ENCODE results near the gene SYN1. TPM values are rescaled to one million over a fixed set of nuclear protein-coding genes. Genes with fewer than 3 reads are reported as not detected.
"Not testable (repeated sequence)": the region's sequence is repeated elsewhere in the genome, so short reads cannot be mapped to it uniquely, and the experiment has no call there.

SYN1 gene
- total RNA-seq (10 to 100 TPM; 10.4 to 16.3 (median 13.8) TPM), polyA plus RNA-seq (10 to 100 TPM in 1 of 2 donors, 1 to 10 TPM in 1; 7.0 to 11.1 TPM)
- long read RNA-seq, donor 1, partial matches to known transcripts = 5 of 5 reads
- long read RNA-seq, donor 1, other reads (novel, unspliced or antisense) = 0 of 5 reads
- long read RNA-seq, donor 2, partial matches to known transcripts = 4 of 7 reads
- long read RNA-seq, donor 2, other reads (novel, unspliced or antisense) = 3 of 7 reads
- long read RNA-seq, donor 3, partial matches to known transcripts = 1 of 1 reads
- long read RNA-seq, donor 3, other reads (novel, unspliced or antisense) = 0 of 1 reads

DNA sequence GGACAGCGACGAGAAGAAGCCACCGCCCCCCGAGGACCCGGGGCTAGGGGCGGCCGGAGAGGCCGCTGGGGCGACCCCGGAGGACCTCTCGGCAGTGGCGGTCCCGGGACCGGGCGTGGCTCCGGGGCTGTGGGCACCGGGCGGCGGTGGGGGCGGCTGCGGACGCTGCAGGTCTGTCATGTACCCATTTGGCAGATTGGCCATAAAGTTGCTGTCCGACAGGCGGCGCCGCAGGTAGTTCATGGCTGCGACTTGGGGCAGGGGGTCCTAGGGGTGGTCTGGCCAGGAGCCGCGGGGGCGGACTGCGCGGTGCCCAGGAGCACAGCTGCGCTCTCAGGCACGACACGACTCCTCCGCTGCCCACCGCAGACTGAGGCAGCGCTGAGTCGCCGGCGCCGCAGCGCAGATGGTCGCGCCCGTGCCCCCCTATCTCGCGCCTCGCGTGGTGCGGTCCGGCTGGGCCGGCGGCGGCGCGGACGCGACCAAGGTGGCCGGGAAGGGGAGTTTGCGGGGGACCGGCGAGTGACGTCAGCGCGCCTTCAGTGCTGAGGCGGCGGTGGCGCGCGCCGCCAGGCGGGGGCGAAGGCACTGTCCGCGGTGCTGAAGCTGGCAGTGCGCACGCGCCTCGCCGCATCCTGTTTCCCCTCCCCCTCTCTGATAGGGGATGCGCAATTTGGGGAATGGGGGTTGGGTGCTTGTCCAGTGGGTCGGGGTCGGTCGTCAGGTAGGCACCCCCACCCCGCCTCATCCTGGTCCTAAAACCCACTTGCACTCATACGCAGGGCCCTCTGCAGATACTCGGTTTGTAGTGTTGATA lies at the start of gene SYN1:
Gene SYN1, minus strand, starts transcription at position 372 of the 817 bp plus-strand sequence. Its CDS starts 129 bp downstream, at position 243.
- H3K9me3 ChIP-seq = no peaks in the 10 kb centered on the region
- peak within 1 kb of the TSS in 8 of 10 donors; percentile 10 to 48 (median 42) for H3K4me3 ChIP-seq
- intact Hi-C loops (cut with DNase I) = no loop called here
- H3K4me1 ChIP-seq = peaks cover 0 to 5% (median 0%) of the 10 kb centered on the region in 9 donors
- WGBS, 2 donors = 1 to 3% methylated on average over 26 to 82 of the region's 88 CpGs
- DNase-seq (peak; percentile 79 to 83), ATAC-seq (peak; percentile 92 to 98 (median 94))
- H3K36me3 ChIP-seq = no peaks in the 10 kb centered on the region
- TF ChIP-seq CTCF (IDR thresholded peaks at IDR 0.05) = peak in 3 of 9 donors; percentile 24 to 63 (median 41)
- peaks cover 0 to 48% (median 0%) of the 10 kb centered on the region in 7 donors for H3K27me3 ChIP-seq
- H3K27ac ChIP-seq = no peak within 1 kb of the TSS

DNA sequence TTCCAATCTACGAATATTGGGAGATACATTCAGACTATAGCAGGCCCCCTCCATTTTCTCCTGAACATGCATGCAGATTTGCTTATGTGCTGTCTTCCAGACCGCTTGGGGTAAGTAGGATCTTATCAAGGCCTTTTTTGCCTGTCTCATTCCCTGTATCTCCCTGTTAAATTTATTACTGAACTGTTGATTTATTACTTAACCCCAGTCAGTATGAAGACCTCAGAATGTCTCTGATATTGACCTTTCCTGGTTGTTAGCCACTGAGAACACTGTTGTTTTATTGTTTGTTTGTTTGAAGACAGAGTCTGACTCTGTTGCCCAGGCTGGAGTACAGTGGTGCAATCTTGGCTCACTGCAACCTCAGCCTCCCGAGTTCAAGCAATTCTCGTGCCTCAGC lies 46.1 kb upstream of the SYN1 start:
- H3K4me3 ChIP-seq; intact Hi-C loops (cut with DNase I); H3K9me3 ChIP-seq; H3K27me3 ChIP-seq; H3K27ac ChIP-seq; ATAC-seq; H3K4me1 ChIP-seq; DNase-seq; H3K36me3 ChIP-seq: not testable (repeated sequence)
- WGBS, 2 donors = 92 to 95% methylated on average over 4 of the region's 4 CpGs

DNA sequence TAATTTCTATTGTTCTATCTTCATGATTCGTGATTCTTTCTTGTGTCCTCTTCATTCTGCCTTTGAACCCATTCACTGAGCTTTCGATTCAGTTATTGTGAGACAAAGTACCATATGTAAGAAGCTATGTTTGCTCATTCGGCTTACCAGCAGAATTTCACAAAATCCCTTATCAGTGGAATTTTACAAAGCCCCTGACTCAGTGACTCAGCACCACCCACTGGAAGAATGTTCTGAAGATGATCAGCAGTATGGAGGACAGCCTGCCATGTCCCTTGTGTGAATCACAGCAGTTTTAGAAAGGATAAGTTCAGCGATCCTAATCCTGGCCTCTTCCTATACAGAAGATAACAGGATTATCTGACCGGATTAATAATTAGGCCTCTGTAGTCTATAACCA lies 45.1 kb upstream of the SYN1 start:
- no peak overlapping the region for H3K27ac ChIP-seq
- no peak for DNase-seq
- intact Hi-C loops (cut with DNase I) = no loop called here
- no peaks in the 10 kb centered on the region for H3K9me3 ChIP-seq
- WGBS, 2 donors = 83 to 87% methylated on average over 5 of the region's 5 CpGs
- TF ChIP-seq CTCF (IDR thresholded peaks at IDR 0.05) = no peak
- peaks cover 0 to 10% (median 0%) of the 10 kb centered on the region in 7 donors for H3K27me3 ChIP-seq
- peaks cover 0 to 1% (median 0%) of the 10 kb centered on the region in 9 donors for H3K4me1 ChIP-seq
- no peak for ATAC-seq
- no peaks in the 10 kb centered on the region for H3K36me3 ChIP-seq
- no peak overlapping the region for H3K4me3 ChIP-seq

DNA sequence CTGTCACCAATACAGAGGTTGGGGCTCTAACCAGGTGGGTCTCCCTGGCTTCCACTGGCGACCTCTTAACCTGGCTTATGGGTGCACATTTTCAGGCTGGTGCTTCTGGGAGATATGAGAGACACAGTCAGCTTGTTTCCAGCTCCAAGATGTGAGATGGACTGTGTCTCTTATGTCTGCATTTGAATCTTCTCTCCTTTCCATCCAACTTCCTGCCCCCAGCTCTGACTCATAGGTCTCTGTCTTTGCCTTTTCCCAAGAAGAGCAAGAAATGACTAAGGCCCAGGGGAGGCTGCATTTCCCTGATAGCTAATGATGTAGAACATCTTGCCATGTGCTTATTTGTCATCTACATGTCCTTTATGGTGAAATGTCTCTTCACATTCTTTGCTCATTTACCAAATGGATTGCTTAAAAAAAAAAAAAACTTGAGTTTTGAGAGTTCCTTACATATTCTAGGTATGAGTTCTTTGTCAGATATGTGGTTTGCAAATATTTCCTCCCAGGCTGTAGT lies 42.5 kb upstream of the SYN1 start:
- TF ChIP-seq CTCF (IDR thresholded peaks at IDR 0.05) = no peak
- Histone ChIP-seq H3K36me3 (peaks cover 0 to 5% (median 0%) of the 10 kb centered on the region in 9 donors), H3K4me3 (no peak overlapping the region), H3K27ac (peak overlapping the region in 2 of 10 donors; percentile 39 to 63), H3K27me3 (peaks cover 0 to 9% (median 0%) of the 10 kb centered on the region in 7 donors), H3K4me1 (peaks cover 0 to 13% (median 0%) of the 10 kb centered on the region in 9 donors), H3K9me3 (no peaks in the 10 kb centered on the region)
- 82 to 88% methylated on average over 1 of the region's 1 CpG for WGBS, 2 donors
- ATAC-seq (peak in 1 of 8 donors; percentile 10), DNase-seq (no peak)
- intact Hi-C loops (cut with DNase I) = no loop called here
